ENCODE results near the gene KLHL36. TPM values are rescaled to one million over a fixed set of nuclear protein-coding genes. Genes with fewer than 3 reads are reported as not detected.

Gene KLHL36
- total RNA-seq, 4 donors from 2014 or later: 52.3 to 119 (median 80.4) TPM

DNA sequence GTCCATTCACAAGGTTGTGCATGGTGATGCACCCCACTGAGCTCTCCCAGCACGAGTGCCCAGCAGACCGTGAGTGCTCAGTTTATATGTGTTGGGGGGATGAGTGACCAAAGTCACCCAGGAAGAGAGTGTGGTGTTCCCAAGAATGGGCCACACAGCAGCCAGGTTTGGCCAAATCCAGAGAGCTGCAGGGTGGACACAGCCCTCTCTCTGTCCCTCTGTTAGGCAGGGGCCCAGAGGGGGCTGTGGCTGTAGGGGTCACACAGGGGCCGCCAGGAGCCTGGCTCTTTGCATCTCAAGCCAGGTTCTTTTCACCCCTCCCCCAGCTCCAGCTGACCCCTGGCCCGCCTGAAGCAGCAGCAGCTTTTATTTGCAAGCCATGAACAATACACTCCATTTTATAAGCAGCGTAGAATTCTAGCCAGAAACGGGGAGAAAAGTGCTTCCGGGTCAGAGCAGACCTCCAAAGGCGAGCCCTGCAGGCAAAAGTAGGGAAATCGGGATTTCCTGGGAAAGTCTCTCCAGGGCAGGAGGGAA lies 43.8 kb upstream of the KLHL36 start:
- H3K4me1 ChIP-seq: peaks cover 11 to 55% (median 45%) of the 10 kb centered on the region in 4 donors
- TF ChIP-seq POLR2AphosphoS5 (IDR thresholded peaks at IDR 0.05): no peak
- no peak for TF ChIP-seq POLR2A (IDR thresholded peaks at IDR 0.05; ENCODE audit: low read depth)
- no peak for TF ChIP-seq EP300 (IDR thresholded peaks at IDR 0.05)
- TF ChIP-seq, protein P1, sequence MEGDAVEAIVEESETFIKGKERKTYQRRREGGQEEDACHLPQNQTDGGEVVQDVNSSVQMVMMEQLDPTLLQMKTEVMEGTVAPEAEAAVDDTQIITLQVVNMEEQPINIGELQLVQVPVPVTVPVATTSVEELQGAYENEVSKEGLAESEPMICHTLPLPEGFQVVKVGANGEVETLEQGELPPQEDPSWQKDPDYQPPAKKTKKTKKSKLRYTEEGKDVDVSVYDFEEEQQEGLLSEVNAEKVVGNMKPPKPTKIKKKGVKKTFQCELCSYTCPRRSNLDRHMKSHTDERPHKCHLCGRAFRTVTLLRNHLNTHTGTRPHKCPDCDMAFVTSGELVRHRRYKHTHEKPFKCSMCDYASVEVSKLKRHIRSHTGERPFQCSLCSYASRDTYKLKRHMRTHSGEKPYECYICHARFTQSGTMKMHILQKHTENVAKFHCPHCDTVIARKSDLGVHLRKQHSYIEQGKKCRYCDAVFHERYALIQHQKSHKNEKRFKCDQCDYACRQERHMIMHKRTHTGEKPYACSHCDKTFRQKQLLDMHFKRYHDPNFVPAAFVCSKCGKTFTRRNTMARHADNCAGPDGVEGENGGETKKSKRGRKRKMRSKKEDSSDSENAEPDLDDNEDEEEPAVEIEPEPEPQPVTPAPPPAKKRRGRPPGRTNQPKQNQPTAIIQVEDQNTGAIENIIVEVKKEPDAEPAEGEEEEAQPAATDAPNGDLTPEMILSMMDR (IDR thresholded peaks at IDR 0.05): no peak
- H3K4me3 ChIP-seq: no peak overlapping the region
- no peak for DNase-seq (ENCODE audit: extremely low spot score)
- H3K27me3 ChIP-seq: no peaks in the 10 kb centered on the region
- peak overlapping the region in 2 of 4 donors; percentile 70 to 75 for H3K27ac ChIP-seq (replicated peaks in 1 of 4)
- intact Hi-C loops (cut with DNase I): no loop called here
- no peaks in the 10 kb centered on the region for H3K36me3 ChIP-seq
- WGBS: 77% methylated on average over 9 of the region's 9 CpGs
- no peaks in the 10 kb centered on the region for H3K9me3 ChIP-seq

DNA sequence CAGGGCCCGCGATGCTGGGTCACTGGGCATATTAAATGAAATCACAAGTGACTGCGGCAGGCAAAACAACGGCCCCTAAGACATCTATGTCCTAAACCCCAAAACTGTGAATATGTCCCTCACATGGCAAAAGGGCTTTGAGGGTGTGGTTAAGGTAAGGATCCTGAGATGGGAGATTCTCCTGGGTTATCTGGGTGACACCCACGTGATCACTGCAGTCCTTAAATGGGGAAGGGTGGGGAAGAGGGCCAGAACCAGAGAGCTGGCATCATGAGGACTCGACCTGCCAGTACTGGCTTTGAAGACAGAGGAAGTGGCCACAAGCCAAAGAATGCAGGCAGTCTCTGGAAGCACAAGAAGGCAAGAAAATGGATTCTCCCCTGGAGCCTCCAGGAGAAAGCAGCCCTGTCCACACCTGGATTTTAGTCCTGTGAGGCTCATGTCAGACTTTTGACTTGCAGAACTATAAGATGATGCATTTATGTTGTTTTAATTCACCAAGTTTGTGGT lies 42.9 kb upstream of the KLHL36 start:
- TF ChIP-seq EP300 (IDR thresholded peaks at IDR 0.05): no peak
- TF ChIP-seq, protein P1 (IDR thresholded peaks at IDR 0.05): no peak
- no peak for TF ChIP-seq POLR2AphosphoS5 (IDR thresholded peaks at IDR 0.05)
- no peak for TF ChIP-seq POLR2A (IDR thresholded peaks at IDR 0.05; ENCODE audit: low read depth)
- Histone ChIP-seq H3K36me3 (no peaks in the 10 kb centered on the region), H3K27ac (replicated peaks in 1 of 4) (no peak overlapping the region), H3K4me3 (no peak overlapping the region), H3K4me1 (peaks cover 8 to 49% (median 37%) of the 10 kb centered on the region in 4 donors), H3K9me3 (no peaks in the 10 kb centered on the region), H3K27me3 (no peaks in the 10 kb centered on the region)
- DNase-seq (ENCODE audit: extremely low spot score): no peak
- intact Hi-C loops (cut with DNase I): no loop called here
- WGBS: 82% methylated on average over 6 of the region's 6 CpGs

DNA sequence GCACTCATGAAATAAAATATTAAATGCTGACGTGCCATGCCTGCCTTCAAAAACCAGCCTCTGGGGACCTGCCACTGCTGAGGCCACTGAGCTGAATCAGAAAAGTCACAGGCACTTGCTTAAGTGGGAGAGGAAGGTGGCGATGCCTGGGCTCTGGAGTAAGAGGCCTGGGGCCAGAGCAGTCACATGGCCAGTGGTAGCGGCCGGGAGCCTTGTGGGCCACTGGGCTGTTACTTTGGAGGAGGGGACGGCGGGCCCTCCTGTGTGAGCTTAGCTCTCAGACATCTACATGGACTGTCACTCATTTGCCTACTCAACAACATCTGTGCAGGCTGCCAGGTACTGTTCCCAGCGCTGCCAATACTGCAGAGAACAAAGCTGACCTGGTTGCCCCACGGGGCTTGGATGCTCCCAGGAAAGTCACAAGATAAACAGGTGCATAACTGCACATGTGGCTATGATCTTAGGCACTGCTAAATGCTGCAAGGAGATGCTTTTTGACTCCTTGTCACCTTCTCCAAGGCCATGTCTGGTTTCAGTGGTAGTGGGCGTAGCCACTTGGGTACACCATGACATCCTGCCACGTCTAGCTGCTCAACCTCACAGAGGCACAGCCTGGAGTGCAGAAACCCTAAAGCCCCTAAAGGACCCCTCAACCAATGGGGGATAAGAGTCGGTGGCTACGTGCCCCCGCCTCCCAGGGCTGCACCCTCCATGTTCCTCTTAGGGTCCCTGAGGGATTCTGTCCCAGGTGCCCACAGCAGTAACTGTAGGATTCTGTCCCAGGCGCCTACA lies 42.0 kb upstream of the KLHL36 start:
- no peak for DNase-seq (ENCODE audit: extremely low spot score)
- Histone ChIP-seq H3K27me3 (no peaks in the 10 kb centered on the region), H3K4me3 (no peak overlapping the region), H3K4me1 (peaks cover 8 to 49% (median 36%) of the 10 kb centered on the region in 4 donors), H3K36me3 (no peaks in the 10 kb centered on the region), H3K9me3 (no peaks in the 10 kb centered on the region), H3K27ac (replicated peaks in 1 of 4) (no peak overlapping the region)
- TF ChIP-seq POLR2AphosphoS5 (IDR thresholded peaks at IDR 0.05): no peak
- TF ChIP-seq, protein P1 (IDR thresholded peaks at IDR 0.05): no peak
- TF ChIP-seq EP300 (IDR thresholded peaks at IDR 0.05): no peak
- no peak for TF ChIP-seq POLR2A (IDR thresholded peaks at IDR 0.05; ENCODE audit: low read depth)
- intact Hi-C loops (cut with DNase I): no loop called here
- whole genome bisulfite sequencing: 90% methylated on average over 10 of the region's 14 CpGs

DNA sequence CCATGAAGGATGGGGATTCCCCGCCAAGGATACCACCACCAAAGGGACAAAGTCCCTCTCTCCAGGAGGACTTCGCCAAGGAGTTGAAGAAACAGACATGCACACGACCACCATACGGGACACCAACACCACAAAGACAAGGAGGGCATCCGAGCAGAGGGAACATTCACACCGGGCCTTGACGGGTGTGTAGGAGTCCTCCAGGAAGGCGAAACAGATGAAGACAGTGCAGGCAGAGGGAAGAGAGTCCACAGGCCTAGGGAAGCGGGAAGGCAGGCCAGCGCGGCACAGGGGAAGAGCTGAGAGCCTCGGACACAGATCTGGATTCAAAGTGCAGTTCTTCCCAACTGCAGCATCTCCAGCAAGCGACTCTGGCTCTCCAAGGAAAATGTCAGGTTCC lies 41.2 kb upstream of the KLHL36 start:
- H3K27ac ChIP-seq (replicated peaks in 1 of 4): no peak overlapping the region
- 97% methylated on average over 13 of the region's 13 CpGs for WGBS
- peaks cover 11 to 49% (median 36%) of the 10 kb centered on the region in 4 donors for H3K4me1 ChIP-seq

More for the DNA sequence above, 41.2 kb upstream of the KLHL36 start:
- intact Hi-C loops (cut with DNase I): no loop called here
- no peak for DNase-seq (ENCODE audit: extremely low spot score)
- Histone ChIP-seq H3K9me3 (no peaks in the 10 kb centered on the region), H3K27me3 (no peaks in the 10 kb centered on the region), H3K4me3 (no peak overlapping the region), H3K36me3 (no peaks in the 10 kb centered on the region)
- TF ChIP-seq, protein P1 (IDR thresholded peaks at IDR 0.05): no peak
- TF ChIP-seq EP300 (IDR thresholded peaks at IDR 0.05) (no peak), POLR2A (IDR thresholded peaks at IDR 0.05; ENCODE audit: low read depth) (no peak), POLR2AphosphoS5 (IDR thresholded peaks at IDR 0.05) (no peak)
